ENCODE data around the gene PLXNB2. TPM values are rescaled to one million over a fixed set of nuclear protein-coding genes. Genes with fewer than 3 reads are reported as not detected.
A peak's percentile ranks its signal among the peaks of the same experiment; 100 is the strongest.

Gene PLXNB2
- total RNA-seq, 1 experiment from 2014 or later, result 109 TPM

GRCh38 chr22:50318698-50319411 is 11.4 kb upstream of the PLXNB2 start:
- DNase-seq, result peak in 1 of 2 experiments; percentile 9
- Histone ChIP-seq H3K9me3 (replicated peaks) (no peaks in the 10 kb centered on the region), H3K27ac (no peak overlapping the region), H3K27me3 (peaks cover 27% of the 10 kb centered on the region), H3K4me1 (peaks cover 7% of the 10 kb centered on the region; the same call in 1 of the 2 replicates), H3K36me3 (no peaks in the 10 kb centered on the region), H3K4me3 (no peak overlapping the region)

GRCh38 chr22:50318356-50318697 is 10.9 kb upstream of the PLXNB2 start:
- DNase-seq, result peak; percentile 25 to 49
- no peak overlapping the region for H3K4me3 ChIP-seq
- no peak overlapping the region for H3K27ac ChIP-seq
- H3K9me3 ChIP-seq (replicated peaks), result no peaks in the 10 kb centered on the region
- H3K36me3 ChIP-seq, result no peaks in the 10 kb centered on the region
- peaks cover 30% of the 10 kb centered on the region for H3K27me3 ChIP-seq
- H3K4me1 ChIP-seq, result peaks cover 7% of the 10 kb centered on the region; the same call in 1 of the 2 replicates

GRCh38 chr22:50317674-50318073 is 10.2 kb upstream of the PLXNB2 start:
- Histone ChIP-seq H3K9me3 (replicated peaks) (no peaks in the 10 kb centered on the region), H3K36me3 (no peaks in the 10 kb centered on the region), H3K4me3 (no peak overlapping the region), H3K4me1 (peaks cover 7% of the 10 kb centered on the region; the same call in 1 of the 2 replicates), H3K27me3 (peaks cover 30% of the 10 kb centered on the region), H3K27ac (no peak overlapping the region)
- DNase-seq, result no peak

GRCh38 chr22:50317178-50317577 is 9.7 kb upstream of the PLXNB2 start:
- H3K36me3 ChIP-seq, result no peaks in the 10 kb centered on the region
- H3K4me3 ChIP-seq, result no peak overlapping the region
- peaks cover 7% of the 10 kb centered on the region; the same call in 1 of the 2 replicates for H3K4me1 ChIP-seq
- H3K27ac ChIP-seq, result no peak overlapping the region
- no peaks in the 10 kb centered on the region for H3K9me3 ChIP-seq (replicated peaks)
- DNase-seq, result peak in 1 of 2 experiments; percentile 13
- peaks cover 30% of the 10 kb centered on the region for H3K27me3 ChIP-seq

- Histone ChIP-seq H3K9me3 (replicated peaks) (no peaks in the 10 kb centered on the region), H3K27ac (no peak overlapping the region), H3K4me3 (no peak overlapping the region), H3K27me3 (peaks cover 34% of the 10 kb centered on the region), H3K36me3 (no peaks in the 10 kb centered on the region), H3K4me1 (peaks cover 7% of the 10 kb centered on the region; the same call in 1 of the 2 replicates)
- peak in 1 of 2 experiments; percentile 9 for DNase-seq
Observed at GRCh38 chr22:50316114-50317065, 8.9 kb upstream of the PLXNB2 start.

- peaks cover 7% of the 10 kb centered on the region; the same call in 1 of the 2 replicates for H3K4me1 ChIP-seq
- H3K4me3 ChIP-seq, result no peak overlapping the region
- no peaks in the 10 kb centered on the region for H3K36me3 ChIP-seq
- H3K9me3 ChIP-seq (replicated peaks), result no peaks in the 10 kb centered on the region
- peaks cover 34% of the 10 kb centered on the region for H3K27me3 ChIP-seq
- no peak overlapping the region for H3K27ac ChIP-seq
- DNase-seq, result peak in 1 of 2 experiments; percentile 17
Observed at GRCh38 chr22:50315289-50316113, 8.1 kb upstream of the PLXNB2 start.

GRCh38 chr22:50314455-50315288 is 7.2 kb upstream of the PLXNB2 start:
- H3K27me3 ChIP-seq, result peaks cover 34% of the 10 kb centered on the region
- H3K27ac ChIP-seq, result no peak overlapping the region
- no peaks in the 10 kb centered on the region for H3K36me3 ChIP-seq
- peaks cover 12% of the 10 kb centered on the region for H3K4me1 ChIP-seq
- no peaks in the 10 kb centered on the region for H3K9me3 ChIP-seq (replicated peaks)
- peak; percentile 48 to 49 for DNase-seq
- no peak overlapping the region for H3K4me3 ChIP-seq

GRCh38 chr22:50314081-50314454 is 6.6 kb upstream of the PLXNB2 start:
- H3K27ac ChIP-seq, result no peak overlapping the region
- H3K9me3 ChIP-seq (replicated peaks), result no peaks in the 10 kb centered on the region
- peaks cover 34% of the 10 kb centered on the region for H3K27me3 ChIP-seq
- no peak overlapping the region for H3K4me3 ChIP-seq
- peaks cover 18% of the 10 kb centered on the region for H3K4me1 ChIP-seq
- no peaks in the 10 kb centered on the region for H3K36me3 ChIP-seq
- peak in 1 of 2 experiments; percentile 8 for DNase-seq

GRCh38 chr22:50313600-50313999 is 6.2 kb upstream of the PLXNB2 start:
- H3K4me3 ChIP-seq, result no peak overlapping the region
- peak in 1 of 2 experiments; percentile 6 for DNase-seq
- no peak overlapping the region for H3K27ac ChIP-seq
- H3K4me1 ChIP-seq, result peaks cover 23% of the 10 kb centered on the region
- H3K27me3 ChIP-seq, result peaks cover 34% of the 10 kb centered on the region
- H3K36me3 ChIP-seq, result no peaks in the 10 kb centered on the region
- no peaks in the 10 kb centered on the region for H3K9me3 ChIP-seq (replicated peaks)

- no peak for DNase-seq
- Histone ChIP-seq H3K27me3 (peaks cover 34% of the 10 kb centered on the region), H3K4me1 (peaks cover 29% of the 10 kb centered on the region), H3K4me3 (no peak overlapping the region), H3K27ac (no peak overlapping the region), H3K36me3 (no peaks in the 10 kb centered on the region), H3K9me3 (replicated peaks) (no peaks in the 10 kb centered on the region)
Observed at GRCh38 chr22:50313021-50313420, 5.6 kb upstream of the PLXNB2 start.

GRCh38 chr22:50312371-50312770 is 4.9 kb upstream of the PLXNB2 start:
- DNase-seq, result no peak
- no peaks in the 10 kb centered on the region for H3K36me3 ChIP-seq
- no peak overlapping the region for H3K27ac ChIP-seq
- H3K4me1 ChIP-seq, result peaks cover 31% of the 10 kb centered on the region
- peaks cover 34% of the 10 kb centered on the region for H3K27me3 ChIP-seq
- no peak overlapping the region for H3K4me3 ChIP-seq
- H3K9me3 ChIP-seq (replicated peaks), result no peaks in the 10 kb centered on the region

- H3K36me3 ChIP-seq, result no peaks in the 10 kb centered on the region
- no peak overlapping the region for H3K4me3 ChIP-seq
- peaks cover 34% of the 10 kb centered on the region for H3K27me3 ChIP-seq
- no peak overlapping the region for H3K27ac ChIP-seq
- H3K9me3 ChIP-seq (replicated peaks), result no peaks in the 10 kb centered on the region
- DNase-seq, result no peak
- peaks cover 31% of the 10 kb centered on the region for H3K4me1 ChIP-seq
Observed at GRCh38 chr22:50311606-50312351, 4.3 kb upstream of the PLXNB2 start.

- Histone ChIP-seq H3K36me3 (no peaks in the 10 kb centered on the region), H3K27ac (no peak overlapping the region), H3K4me1 (peaks cover 31% of the 10 kb centered on the region), H3K9me3 (replicated peaks) (no peaks in the 10 kb centered on the region), H3K27me3 (peaks cover 28% of the 10 kb centered on the region), H3K4me3 (no peak overlapping the region)
- no peak for DNase-seq
Observed at GRCh38 chr22:50310949-50311444, 3.6 kb upstream of the PLXNB2 start.
